CD4-positive, alpha-beta T cell treated with Interleukin-4 for 4 hours (primary cell): ENCODE results near the gene ALG14.
"Not testable (repeated sequence)": the region's sequence is repeated elsewhere in the genome, so short reads cannot be mapped to it uniquely, and the experiment has no call there.

Experiments used
- DNase-seq: peaks from one replicate; pipeline ENCODE4 v3.0.0-alpha.2; 2020

The ALG14 gene

GRCh38 chr1:95041491-95042165 lies 31.1 kb downstream of the ALG14 start:
- no peak for DNase-seq

- no peak for DNase-seq
Observed at GRCh38 chr1:95040032-95040525, 32.7 kb downstream of the ALG14 start.

- no peak for DNase-seq
Observed at GRCh38 chr1:95039360-95040031, 33.3 kb downstream of the ALG14 start.

GRCh38 chr1:95035536-95035935 lies 37.2 kb downstream of the ALG14 start:
- DNase-seq: no peak

GRCh38 chr1:95034506-95034905 lies 38.2 kb downstream of the ALG14 start:
- DNase-seq: no peak

GRCh38 chr1:95033843-95034242 lies 38.9 kb downstream of the ALG14 start:
- no peak for DNase-seq

- no peak for DNase-seq
Observed at GRCh38 chr1:95029532-95029931, 43.2 kb downstream of the ALG14 start.

GRCh38 chr1:95028954-95029353 lies 43.8 kb downstream of the ALG14 start:
- DNase-seq: no peak

GRCh38 chr1:95027046-95027445 lies 45.7 kb downstream of the ALG14 start:
- DNase-seq: no peak

- DNase-seq: no peak
Observed at GRCh38 chr1:95023399-95024043, 49.2 kb downstream of the ALG14 start.

GRCh38 chr1:95022644-95022926 lies 50.2 kb downstream of the ALG14 start:
- DNase-seq: no peak

GRCh38 chr1:95021805-95022643 lies 50.7 kb downstream of the ALG14 start:
- no peak for DNase-seq

- DNase-seq: no peak
Observed at GRCh38 chr1:95021119-95021518, 51.6 kb downstream of the ALG14 start.

GRCh38 chr1:95019466-95019865 lies 53.3 kb downstream of the ALG14 start:
- DNase-seq: not testable (repeated sequence)

- no peak for DNase-seq
Observed at GRCh38 chr1:95018602-95019369, 54.0 kb downstream of the ALG14 start.

GRCh38 chr1:95017775-95018174 lies 55.0 kb downstream of the ALG14 start:
- DNase-seq: no peak

- DNase-seq: no peak
Observed at GRCh38 chr1:95015076-95015475, 57.7 kb downstream of the ALG14 start.

- DNase-seq: no peak
Observed at GRCh38 chr1:95013950-95014574, 58.7 kb downstream of the ALG14 start.

- DNase-seq: no peak
Observed at GRCh38 chr1:95012389-95012788, 60.4 kb downstream of the ALG14 start.

GRCh38 chr1:95010158-95010557 lies 62.6 kb downstream of the ALG14 start:
- no peak for DNase-seq

- no peak for DNase-seq
Observed at GRCh38 chr1:95007687-95008086, 65.1 kb downstream of the ALG14 start.

GRCh38 chr1:95006681-95007080 lies 66.1 kb downstream of the ALG14 start:
- DNase-seq: no peak
